HL-60 (cell line): ENCODE data around the gene RABGAP1L.

Experiments
- DNase-seq, 2 experiments: peaks; one replicate each; pipeline ENCODE4 v3.0.0-alpha.2; 2010 to 2020; ENCODE audit warnings: low read depth in 1 of 2, low spot score in 1 of 2
- H3K27ac ChIP-seq: fragments of 250-450 bp; sonication (Bioruptor Pico); replicated peaks from 2 replicates; pipeline ENCODE4 v1.5.1; 2020; ENCODE audit warnings: mild to moderate bottlenecking, moderate library complexity
- H3K27me3 ChIP-seq: fragments of 250-450 bp; sonication (Bioruptor Pico); 2 replicates; pipeline ENCODE4 v1.5.1; 2021; ENCODE audit warnings: mild to moderate bottlenecking, moderate library complexity; ENCODE audit not compliant: insufficient read depth, poor library complexity, severe bottlenecking
- H3K4me3 ChIP-seq: replicated peaks from 2 replicates; pipeline ENCODE4 v1.5.1; 2011; ENCODE audit warnings: mild to moderate bottlenecking, control low read depth, low read length; ENCODE audit not compliant: insufficient read depth
- GABPA ChIP-seq: IDR thresholded peaks from 2 replicates; pipeline ENCODE4 v1.6.1; 2012; ENCODE audit warnings: low read depth
- POLR2AphosphoS5 ChIP-seq: IDR thresholded peaks from 2 replicates; pipeline ENCODE4 v1.6.1; 2012; ENCODE audit warnings: low read depth
- SPI1 ChIP-seq: IDR thresholded peaks from 2 replicates; pipeline ENCODE4 v1.6.1; 2012; ENCODE audit warnings: low read depth, mild to moderate bottlenecking, borderline replicate concordance
- long read RNA-seq: library from polyadenylated mRNA; unstranded; transcript quantifications from one replicate; pipeline ENCODE4 v2.0.0, GENCODE V29; 2020
- TF ChIP-seq, protein P1 (sequence below): IDR thresholded peaks from one replicate; pipeline ENCODE4 v1.5.1; 2011; ENCODE audit warnings: low read length, control low read depth, inconsistent platforms; ENCODE audit not compliant: insufficient read depth
- TF ChIP-seq, protein P2 (sequence below): IDR thresholded peaks from 2 replicates; pipeline ENCODE4 v1.6.1; 2012; ENCODE audit warnings: low read depth; ENCODE audit not compliant: insufficient replicate concordance

Gene RABGAP1L
- long read RNA-seq, partial matches to known transcripts, result 6 of 17 reads
- long read RNA-seq, other reads (novel, unspliced or antisense), result 9 of 17 reads

DNA sequence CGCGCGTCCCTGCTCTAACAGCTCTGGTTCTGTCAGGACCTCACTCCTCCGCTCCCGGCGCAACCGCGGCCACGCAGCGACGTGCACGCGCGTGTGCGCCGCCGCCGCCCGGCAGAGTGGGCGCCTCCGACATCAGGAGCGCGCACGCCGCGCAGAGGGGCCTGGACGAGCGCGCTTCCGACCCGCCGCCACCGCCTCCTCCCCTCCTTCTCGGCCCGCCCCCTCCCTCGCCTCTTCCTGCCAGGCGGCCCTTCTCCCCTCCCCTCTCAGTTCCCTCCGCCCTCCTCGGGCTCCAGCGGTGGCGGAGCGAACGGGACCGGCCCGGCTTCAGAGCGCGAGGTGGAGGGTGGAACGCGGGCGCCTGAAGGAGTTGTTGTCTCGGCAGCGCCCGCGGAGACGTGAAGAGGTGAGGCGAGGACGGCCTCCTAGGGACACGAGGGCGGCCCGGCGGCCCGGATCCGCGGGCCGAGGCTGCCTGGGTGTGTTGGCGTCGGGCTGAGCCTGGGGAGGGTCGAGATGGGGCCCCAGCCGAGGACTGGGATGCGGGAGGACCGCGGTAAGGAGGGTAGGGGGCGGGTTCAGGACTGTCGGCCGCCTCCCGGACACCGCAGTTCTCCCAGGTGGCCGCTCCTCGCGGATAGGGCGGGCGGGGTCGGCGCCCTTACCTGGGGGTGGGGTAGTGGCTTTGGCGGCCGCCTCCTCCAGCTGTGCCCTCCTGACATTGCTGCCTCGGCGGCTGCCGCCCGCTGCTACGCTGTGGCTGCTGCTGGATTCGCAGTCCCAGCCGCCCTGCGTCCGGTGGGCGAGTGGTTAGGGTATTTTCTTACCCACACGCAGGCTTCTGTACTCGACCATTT, at the start of gene RABGAP1L:
Gene RABGAP1L (plus strand): TSS at position 269 of the 857 bp plus-strand sequence.
- no peaks in the 10 kb centered on the region for H3K27me3 ChIP-seq
- DNase-seq, result peak; percentile 81 to 92
- TF ChIP-seq POLR2AphosphoS5, result peak; percentile 55
- TF ChIP-seq GABPA, result no peak
- peak within 1 kb of the TSS; percentile 81 for H3K27ac ChIP-seq
- H3K4me3 ChIP-seq, result peak within 1 kb of the TSS; percentile 99

DNA sequence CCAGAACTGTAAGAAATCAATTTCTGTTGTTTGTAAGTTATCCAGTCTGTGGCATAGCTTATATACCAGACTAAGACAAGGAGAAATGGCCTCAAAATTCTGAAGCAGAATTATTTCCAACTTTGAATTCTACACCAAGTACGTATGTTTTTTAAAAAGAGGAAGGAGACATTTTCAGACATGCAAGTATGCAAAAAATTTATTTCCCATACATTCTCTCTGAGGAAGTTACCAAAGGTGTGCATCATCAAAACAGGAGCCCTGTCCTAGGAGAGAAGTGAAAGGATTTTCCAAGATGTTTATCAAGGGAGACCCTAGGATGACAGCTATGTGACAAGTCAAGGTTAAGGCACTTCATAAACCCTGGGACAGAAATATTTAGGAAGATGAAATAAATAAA, 49.3 kb upstream of the RABGAP1L start:
- H3K27me3 ChIP-seq, result no peaks in the 10 kb centered on the region
- no peak overlapping the region for H3K4me3 ChIP-seq
- no peak for DNase-seq
- TF ChIP-seq SPI1, result no peak; the same call in 1 of the 2 replicates
- TF ChIP-seq GABPA, result no peak
- no peak overlapping the region for H3K27ac ChIP-seq

DNA sequence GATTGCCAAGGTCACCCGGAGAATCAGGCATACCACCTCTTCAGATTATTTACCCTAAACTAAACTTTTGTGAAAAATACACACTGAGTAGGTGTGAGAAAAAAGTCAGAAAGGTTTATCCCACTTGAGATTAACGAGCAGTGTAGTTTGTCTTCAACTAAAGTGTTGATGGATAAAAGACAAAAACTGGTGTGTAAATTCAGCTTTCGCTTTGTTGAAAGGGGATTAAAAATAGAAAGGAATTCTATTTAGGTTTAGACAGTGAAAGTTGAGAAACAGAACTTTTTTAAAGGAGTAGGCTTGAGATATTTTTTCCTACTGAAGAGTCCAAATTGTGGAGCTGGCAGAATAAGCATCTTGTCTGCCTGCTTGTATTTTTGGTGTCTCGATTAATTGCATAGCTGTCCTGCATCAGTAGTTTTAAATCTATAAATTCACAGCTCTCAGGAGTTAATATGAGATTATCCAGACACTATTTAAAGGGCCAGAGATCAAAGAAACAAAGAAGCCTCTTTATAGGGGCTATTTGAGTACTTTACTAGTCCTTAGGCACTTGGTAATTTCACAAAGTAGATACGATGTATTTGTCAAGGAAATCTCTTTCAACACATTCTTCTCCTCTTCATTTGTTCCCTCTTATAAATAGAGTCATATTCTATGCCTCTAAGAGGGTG, 46.7 kb upstream of the RABGAP1L start:
- H3K4me3 ChIP-seq, result no peak overlapping the region
- DNase-seq, result no peak
- TF ChIP-seq SPI1 (no peak), POLR2AphosphoS5 (no peak), GABPA (no peak)
- TF ChIP-seq, protein P1, sequence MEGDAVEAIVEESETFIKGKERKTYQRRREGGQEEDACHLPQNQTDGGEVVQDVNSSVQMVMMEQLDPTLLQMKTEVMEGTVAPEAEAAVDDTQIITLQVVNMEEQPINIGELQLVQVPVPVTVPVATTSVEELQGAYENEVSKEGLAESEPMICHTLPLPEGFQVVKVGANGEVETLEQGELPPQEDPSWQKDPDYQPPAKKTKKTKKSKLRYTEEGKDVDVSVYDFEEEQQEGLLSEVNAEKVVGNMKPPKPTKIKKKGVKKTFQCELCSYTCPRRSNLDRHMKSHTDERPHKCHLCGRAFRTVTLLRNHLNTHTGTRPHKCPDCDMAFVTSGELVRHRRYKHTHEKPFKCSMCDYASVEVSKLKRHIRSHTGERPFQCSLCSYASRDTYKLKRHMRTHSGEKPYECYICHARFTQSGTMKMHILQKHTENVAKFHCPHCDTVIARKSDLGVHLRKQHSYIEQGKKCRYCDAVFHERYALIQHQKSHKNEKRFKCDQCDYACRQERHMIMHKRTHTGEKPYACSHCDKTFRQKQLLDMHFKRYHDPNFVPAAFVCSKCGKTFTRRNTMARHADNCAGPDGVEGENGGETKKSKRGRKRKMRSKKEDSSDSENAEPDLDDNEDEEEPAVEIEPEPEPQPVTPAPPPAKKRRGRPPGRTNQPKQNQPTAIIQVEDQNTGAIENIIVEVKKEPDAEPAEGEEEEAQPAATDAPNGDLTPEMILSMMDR, result no peak
- TF ChIP-seq, protein P2, sequence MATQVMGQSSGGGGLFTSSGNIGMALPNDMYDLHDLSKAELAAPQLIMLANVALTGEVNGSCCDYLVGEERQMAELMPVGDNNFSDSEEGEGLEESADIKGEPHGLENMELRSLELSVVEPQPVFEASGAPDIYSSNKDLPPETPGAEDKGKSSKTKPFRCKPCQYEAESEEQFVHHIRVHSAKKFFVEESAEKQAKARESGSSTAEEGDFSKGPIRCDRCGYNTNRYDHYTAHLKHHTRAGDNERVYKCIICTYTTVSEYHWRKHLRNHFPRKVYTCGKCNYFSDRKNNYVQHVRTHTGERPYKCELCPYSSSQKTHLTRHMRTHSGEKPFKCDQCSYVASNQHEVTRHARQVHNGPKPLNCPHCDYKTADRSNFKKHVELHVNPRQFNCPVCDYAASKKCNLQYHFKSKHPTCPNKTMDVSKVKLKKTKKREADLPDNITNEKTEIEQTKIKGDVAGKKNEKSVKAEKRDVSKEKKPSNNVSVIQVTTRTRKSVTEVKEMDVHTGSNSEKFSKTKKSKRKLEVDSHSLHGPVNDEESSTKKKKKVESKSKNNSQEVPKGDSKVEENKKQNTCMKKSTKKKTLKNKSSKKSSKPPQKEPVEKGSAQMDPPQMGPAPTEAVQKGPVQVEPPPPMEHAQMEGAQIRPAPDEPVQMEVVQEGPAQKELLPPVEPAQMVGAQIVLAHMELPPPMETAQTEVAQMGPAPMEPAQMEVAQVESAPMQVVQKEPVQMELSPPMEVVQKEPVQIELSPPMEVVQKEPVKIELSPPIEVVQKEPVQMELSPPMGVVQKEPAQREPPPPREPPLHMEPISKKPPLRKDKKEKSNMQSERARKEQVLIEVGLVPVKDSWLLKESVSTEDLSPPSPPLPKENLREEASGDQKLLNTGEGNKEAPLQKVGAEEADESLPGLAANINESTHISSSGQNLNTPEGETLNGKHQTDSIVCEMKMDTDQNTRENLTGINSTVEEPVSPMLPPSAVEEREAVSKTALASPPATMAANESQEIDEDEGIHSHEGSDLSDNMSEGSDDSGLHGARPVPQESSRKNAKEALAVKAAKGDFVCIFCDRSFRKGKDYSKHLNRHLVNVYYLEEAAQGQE, result no peak

GRCh38 chr1:174114106-174114505, 45.2 kb upstream of the RABGAP1L start:
- no peak overlapping the region for H3K4me3 ChIP-seq
- TF ChIP-seq POLR2AphosphoS5 (no peak), GABPA (no peak), SPI1 (no peak)
- TF ChIP-seq, protein P1, result no peak
- TF ChIP-seq, protein P2, result no peak
- H3K27ac ChIP-seq, result no peak overlapping the region
- DNase-seq, result no peak
- H3K27me3 ChIP-seq, result no peaks in the 10 kb centered on the region

More for the DNA sequence above, 46.7 kb upstream of the RABGAP1L start:
- Histone ChIP-seq H3K27me3 (no peaks in the 10 kb centered on the region), H3K27ac (no peak overlapping the region)
